Keratinocyte (primary cell): ENCODE measurements around the gene CTNNA2. TPM values are rescaled to one million over a fixed set of nuclear protein-coding genes. Genes with fewer than 3 reads are reported as not detected.

Experiments
- DNase-seq: peaks from one replicate; pipeline ENCODE4 v3.0.0-alpha.2; 2011; ENCODE audit warnings: low read depth, missing footprints, low spot score
- FAIRE-seq: peaks from 2 replicates; lab custom pipeline; 2011; peaks lifted over from hg19 to GRCh38; lab: Jason Lieb, UNC
- H2AFZ ChIP-seq: 2 replicates; pipeline ENCODE4 v1.6.0; 2012; ENCODE audit warnings: low read length, control low read depth, inconsistent platforms; ENCODE audit not compliant: control insufficient read depth
- H3K27ac ChIP-seq: 2 replicates; pipeline ENCODE4 v1.5.1; 2011; ENCODE audit warnings: low read length; ENCODE audit not compliant: control insufficient read depth, insufficient read depth
- H3K27me3 ChIP-seq: 3 replicates; pipeline ENCODE4 v1.6.0; 2011; ENCODE audit warnings: low read length; ENCODE audit not compliant: control insufficient read depth, insufficient read depth; ENCODE audit errors: extremely low read depth
- H3K36me3 ChIP-seq, 2 experiments: 2 replicates in 1 of 2; 3 replicates in 1 of 2; pipeline ENCODE4 v1.5.1; 2011; ENCODE audit warnings: low read length in 2 of 2, mild to moderate bottlenecking in 1 of 2; ENCODE audit not compliant: control insufficient read depth in 2 of 2, insufficient read depth in 2 of 2; ENCODE audit errors: extremely low read depth in 1 of 2
- H3K4me1 ChIP-seq: 3 replicates; pipeline ENCODE4 v1.5.1; 2011; ENCODE audit warnings: low read length; ENCODE audit not compliant: control insufficient read depth, insufficient read depth; ENCODE audit errors: extremely low read depth
- H3K4me2 ChIP-seq: 3 replicates; pipeline ENCODE4 v1.6.0; 2011; ENCODE audit warnings: low read depth, low read length; ENCODE audit not compliant: control insufficient read depth, insufficient read depth; ENCODE audit errors: extremely low read depth
- H3K4me3 ChIP-seq, 3 experiments: fragments of 200-600 bp in 1 of 3; sonication (generic) in 1 of 3; 2 replicates in 2 of 3; 3 replicates in 1 of 3; pipeline ENCODE4 v1.5.1; 2011 to 2016; ENCODE audit warnings: low read length in 3 of 3, mild to moderate bottlenecking in 3 of 3, control low read depth in 2 of 3, inconsistent platforms in 1 of 3, low read depth in 1 of 3, mixed read lengths in 1 of 3, mixed run types in 1 of 3, moderate library complexity in 1 of 3; ENCODE audit not compliant: control insufficient read depth in 2 of 3, insufficient read depth in 2 of 3; ENCODE audit errors: extremely low read depth in 1 of 3
- H3K79me2 ChIP-seq: 2 replicates; pipeline ENCODE4 v1.6.0; 2012; ENCODE audit warnings: low read length; ENCODE audit not compliant: control insufficient read depth, insufficient read depth
- H3K9ac ChIP-seq: 3 replicates; pipeline ENCODE4 v1.6.0; 2011; ENCODE audit warnings: low read length; ENCODE audit not compliant: control insufficient read depth, insufficient read depth; ENCODE audit errors: extremely low read depth
- H3K9me1 ChIP-seq: 3 replicates; pipeline ENCODE4 v1.6.0; 2011; ENCODE audit warnings: low read length; ENCODE audit not compliant: control insufficient read depth, insufficient read depth; ENCODE audit errors: extremely low read depth
- H3K9me3 ChIP-seq: 2 replicates; pipeline ENCODE4 v1.5.1; 2012; ENCODE audit warnings: low read depth, low read length; ENCODE audit not compliant: control insufficient read depth
- H4K20me1 ChIP-seq: 3 replicates; pipeline ENCODE4 v1.6.0; 2011; ENCODE audit warnings: low read length; ENCODE audit not compliant: control insufficient read depth, insufficient read depth; ENCODE audit errors: extremely low read depth
- EZH2 ChIP-seq: IDR thresholded peaks from one replicate; pipeline ENCODE4 v1.6.1; 2012; ENCODE audit warnings: inconsistent platforms, mild to moderate bottlenecking, low read length, moderate library complexity
- dilution Hi-C: fragments of 300-500 bp; cut with MboI; formaldehyde crosslinking; loops from one replicate; pipeline ENCODE4 v1.7.0; 2020; ENCODE audit warnings: low sequenced_read_pairs; ENCODE audit not compliant: extremely low pct_ligation_motif_present
- polyA plus RNA-seq, 5 experiments: library from polyadenylated mRNA; depleted of rRNA in 3 of 5; stranded (reverse) in 3 of 5; stranded (forward) in 1 of 5; unstranded in 1 of 5; fragments of >200 nt; gene quantifications; 1 replicate in 1 of 5; 2 replicates in 3 of 5; 3 replicates in 1 of 5; pipeline versions ENCODE4 v1.2.1 to v1.2.3, GENCODE V29; 2011 to 2012; ENCODE audit warnings: missing spikeins in 2 of 5, low read depth in 1 of 5, low replicate concordance in 1 of 5
- TF ChIP-seq, protein P1 (sequence below), 3 experiments: IDR thresholded peaks in 1 of 3; conservative IDR thresholded peaks in 1 of 3; optimal IDR thresholded peaks in 1 of 3; 2 replicates in 2 of 3; 3 replicates in 1 of 3; pipeline versions ENCODE3 to v1.5.1; 2011; ENCODE audit warnings: low read length in 3 of 3, mild to moderate bottlenecking in 3 of 3, moderate library complexity in 2 of 3, control low read depth in 1 of 3, inconsistent platforms in 1 of 3; ENCODE audit not compliant: insufficient read depth in 2 of 3; ENCODE audit errors: extremely low read depth in 1 of 3

CTNNA2 gene
- polyA plus RNA-seq, 1 donor (not counting 4 experiments of a cell fraction or from before 2014, with no cell fraction given) = not detected

DNA sequence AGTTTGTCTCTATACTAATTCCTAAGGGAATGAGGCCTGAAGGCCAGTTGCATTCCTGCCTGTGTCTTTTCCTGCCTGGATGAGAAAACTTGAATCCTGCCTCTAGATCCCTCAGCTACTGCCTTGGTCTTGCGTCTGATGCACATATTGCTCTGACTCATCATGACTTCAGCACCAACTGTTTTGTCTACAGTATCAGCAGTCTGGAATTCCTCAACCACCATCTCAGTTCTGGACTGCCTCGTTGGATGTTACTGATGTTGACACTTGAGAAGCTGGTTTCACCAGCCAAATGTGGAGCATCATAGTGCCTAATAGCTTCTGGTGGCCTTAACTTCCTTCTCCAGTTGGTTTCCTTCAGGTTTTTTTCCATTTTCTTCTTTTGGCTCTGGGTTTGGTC lies 211.0 kb downstream of the CTNNA2 start:
- no peak for TF ChIP-seq EZH2
- TF ChIP-seq, protein P1, sequence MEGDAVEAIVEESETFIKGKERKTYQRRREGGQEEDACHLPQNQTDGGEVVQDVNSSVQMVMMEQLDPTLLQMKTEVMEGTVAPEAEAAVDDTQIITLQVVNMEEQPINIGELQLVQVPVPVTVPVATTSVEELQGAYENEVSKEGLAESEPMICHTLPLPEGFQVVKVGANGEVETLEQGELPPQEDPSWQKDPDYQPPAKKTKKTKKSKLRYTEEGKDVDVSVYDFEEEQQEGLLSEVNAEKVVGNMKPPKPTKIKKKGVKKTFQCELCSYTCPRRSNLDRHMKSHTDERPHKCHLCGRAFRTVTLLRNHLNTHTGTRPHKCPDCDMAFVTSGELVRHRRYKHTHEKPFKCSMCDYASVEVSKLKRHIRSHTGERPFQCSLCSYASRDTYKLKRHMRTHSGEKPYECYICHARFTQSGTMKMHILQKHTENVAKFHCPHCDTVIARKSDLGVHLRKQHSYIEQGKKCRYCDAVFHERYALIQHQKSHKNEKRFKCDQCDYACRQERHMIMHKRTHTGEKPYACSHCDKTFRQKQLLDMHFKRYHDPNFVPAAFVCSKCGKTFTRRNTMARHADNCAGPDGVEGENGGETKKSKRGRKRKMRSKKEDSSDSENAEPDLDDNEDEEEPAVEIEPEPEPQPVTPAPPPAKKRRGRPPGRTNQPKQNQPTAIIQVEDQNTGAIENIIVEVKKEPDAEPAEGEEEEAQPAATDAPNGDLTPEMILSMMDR (optimal IDR thresholded peaks at IDR 0.05 in 1 of 3, IDR thresholded peaks at IDR 0.05 in 1 of 3, conservative IDR thresholded peaks at IDR 0.05 in 1 of 3; ENCODE audit: extremely low read depth in 1 of 3, insufficient read depth in 2 of 3, low read length in 3 of 3) = no peak
- no peak for DNase-seq
- no peaks in the 10 kb centered on the region for H3K27me3 ChIP-seq

DNA sequence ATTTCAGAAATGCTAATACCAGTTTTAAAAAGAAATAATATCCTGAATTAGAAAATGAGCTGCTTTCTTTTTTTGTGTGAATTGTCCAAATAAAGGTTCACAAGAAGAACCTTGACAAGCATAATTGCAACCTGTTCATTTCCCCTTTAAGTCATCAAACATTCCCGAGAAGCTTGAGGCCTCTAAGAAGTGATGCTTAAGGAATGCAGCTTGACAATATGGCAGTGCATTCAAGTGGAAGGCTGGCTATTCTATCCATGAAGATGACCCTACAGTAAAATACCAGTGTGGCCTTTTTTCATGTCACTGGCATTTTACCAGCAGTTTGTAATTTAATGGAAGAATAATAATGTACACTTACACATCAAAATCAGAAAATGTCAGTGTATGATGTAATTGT lies 216.7 kb downstream of the CTNNA2 start:
- H3K36me3 ChIP-seq = no peaks in the 10 kb centered on the region
- no peak overlapping the region for H3K4me3 ChIP-seq
- no peaks in the 10 kb centered on the region for H3K4me1 ChIP-seq
- dilution Hi-C loops = no loop called here
- H3K9me1 ChIP-seq = no peaks in the 10 kb centered on the region
- FAIRE-seq (no peak), DNase-seq (no peak)
- no peak overlapping the region for H3K27ac ChIP-seq
- H4K20me1 ChIP-seq = no peaks in the 10 kb centered on the region
- no peaks in the 10 kb centered on the region for H3K79me2 ChIP-seq
- no peaks in the 10 kb centered on the region for H3K9me3 ChIP-seq
- no peak overlapping the region for H3K4me2 ChIP-seq
- no peak overlapping the region for H3K9ac ChIP-seq
- H3K27me3 ChIP-seq = no peaks in the 10 kb centered on the region
- H2AFZ ChIP-seq = no peak overlapping the region
- TF ChIP-seq EZH2 = no peak
- TF ChIP-seq, protein P1 (optimal IDR thresholded peaks at IDR 0.05 in 1 of 3, IDR thresholded peaks at IDR 0.05 in 1 of 3, conservative IDR thresholded peaks at IDR 0.05 in 1 of 3; ENCODE audit: extremely low read depth in 1 of 3, insufficient read depth in 2 of 3, low read length in 3 of 3) = no peak

More for the DNA sequence above, 211.0 kb downstream of the CTNNA2 start:
- Histone ChIP-seq H3K79me2 (no peaks in the 10 kb centered on the region), H3K4me1 (no peaks in the 10 kb centered on the region), H3K9me3 (no peaks in the 10 kb centered on the region), H3K4me3 (no peak overlapping the region), H3K4me2 (no peak overlapping the region), H3K27ac (no peak overlapping the region), H3K9me1 (no peaks in the 10 kb centered on the region), H3K9ac (no peak overlapping the region), H3K36me3 (no peaks in the 10 kb centered on the region), H4K20me1 (no peaks in the 10 kb centered on the region), H2AFZ (no peak overlapping the region)
- FAIRE-seq = no peak
- dilution Hi-C loops = no loop called here
